ENCODE results near the gene B3GALT4. TPM values are rescaled to one million over a fixed set of nuclear protein-coding genes. Genes with fewer than 3 reads are reported as not detected.
"Not testable (repeated sequence)": the region's sequence is repeated elsewhere in the genome, so short reads cannot be mapped to it uniquely, and the experiment has no call there.

The B3GALT4 gene
- polyA plus RNA-seq, 4 donors, result 4.1 to 5.2 (median 4.9) TPM

DNA sequence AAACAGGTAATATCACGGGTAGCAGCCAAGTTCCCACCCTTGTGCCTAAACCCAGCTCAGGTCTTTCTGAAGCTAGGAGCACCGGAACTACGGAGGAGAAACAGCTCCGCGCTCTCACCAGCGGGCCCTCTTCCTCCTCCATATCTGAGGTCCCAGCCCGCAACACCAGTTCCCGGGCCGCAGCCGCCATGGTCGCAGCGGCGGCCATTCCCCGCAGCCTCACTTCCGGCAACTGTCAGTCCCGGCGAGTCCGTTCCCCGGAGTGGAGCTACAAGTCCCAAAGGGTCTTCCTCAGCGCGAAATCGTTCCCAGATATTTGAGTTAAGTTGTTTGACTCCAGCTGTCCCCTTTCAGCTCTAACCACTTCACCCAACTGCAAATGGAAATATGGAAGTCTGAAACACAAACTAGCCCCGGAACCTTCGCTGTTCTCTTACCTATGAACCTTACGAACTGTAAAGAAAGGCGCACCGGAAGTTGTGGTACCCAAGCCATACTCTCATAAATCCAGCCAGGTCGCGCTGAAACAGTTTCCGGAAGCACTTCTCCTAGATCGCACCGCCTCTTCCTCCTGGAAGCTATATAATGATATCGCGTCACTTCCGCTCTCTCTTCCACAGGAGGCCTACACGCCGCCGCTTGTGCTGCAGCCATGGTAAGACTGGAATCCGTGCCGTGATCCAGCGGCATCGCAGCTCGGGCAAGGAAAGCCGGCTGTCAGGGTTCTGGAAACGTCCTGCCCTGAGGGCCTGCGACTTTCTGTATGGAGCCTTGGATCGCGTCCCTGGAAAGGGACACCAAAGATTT lies 5.3 kb upstream of the B3GALT4 start, which contains the start of the genes RPS18 and VPS52:
Gene RPS18 (plus strand): TSS at position 608 of the 807 bp plus-strand sequence. CDS start 45 bp downstream, at position 653.
Gene VPS52 (minus strand): TSS at position 409 of the 807 bp plus-strand sequence. CDS start 201 bp downstream, at position 208.
- peak; percentile 95 to 100 (median 98) for DNase-seq (ENCODE audit: low read depth in 4 of 4, low spot score in 2 of 4)

DNA sequence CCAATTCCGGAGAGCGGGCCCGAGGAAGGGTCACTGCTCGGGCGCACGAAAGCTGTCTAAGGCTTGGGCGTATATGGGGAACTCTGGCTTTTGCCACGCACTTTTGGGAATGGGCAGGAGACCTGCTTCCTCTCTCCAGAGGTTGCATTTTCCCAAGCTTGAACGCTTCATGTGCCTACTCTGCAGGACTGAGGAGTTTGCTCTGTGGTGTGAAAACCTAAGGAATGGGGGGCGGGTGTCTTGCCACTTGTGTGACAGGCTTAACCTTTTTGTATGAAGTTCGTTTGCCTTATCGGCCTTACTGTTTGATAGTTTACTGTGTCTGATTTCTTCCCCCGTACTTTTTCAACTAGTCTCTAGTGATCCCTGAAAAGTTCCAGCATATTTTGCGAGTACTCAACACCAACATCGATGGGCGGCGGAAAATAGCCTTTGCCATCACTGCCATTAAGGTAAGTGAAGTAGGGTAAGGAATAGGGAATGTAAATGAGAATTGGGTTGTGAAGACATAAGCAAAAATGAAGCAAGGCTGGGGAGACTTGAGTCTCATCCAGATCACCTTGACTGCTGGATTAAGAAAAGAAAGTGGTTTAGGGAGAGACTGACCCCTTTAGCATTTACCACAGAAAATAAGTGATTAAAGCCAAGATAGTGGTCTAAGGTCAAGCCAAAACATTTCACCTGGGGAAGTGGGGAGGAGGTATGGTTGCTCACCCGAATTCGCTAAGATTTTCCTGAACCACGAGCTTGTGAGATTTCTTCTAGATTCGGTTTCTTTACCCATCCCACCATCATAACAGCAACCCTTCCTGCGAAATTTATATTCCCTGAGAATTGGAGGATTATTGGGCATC lies 4.4 kb upstream of the B3GALT4 start:
- no peak for DNase-seq (ENCODE audit: low read depth in 4 of 4, low spot score in 2 of 4)

DNA sequence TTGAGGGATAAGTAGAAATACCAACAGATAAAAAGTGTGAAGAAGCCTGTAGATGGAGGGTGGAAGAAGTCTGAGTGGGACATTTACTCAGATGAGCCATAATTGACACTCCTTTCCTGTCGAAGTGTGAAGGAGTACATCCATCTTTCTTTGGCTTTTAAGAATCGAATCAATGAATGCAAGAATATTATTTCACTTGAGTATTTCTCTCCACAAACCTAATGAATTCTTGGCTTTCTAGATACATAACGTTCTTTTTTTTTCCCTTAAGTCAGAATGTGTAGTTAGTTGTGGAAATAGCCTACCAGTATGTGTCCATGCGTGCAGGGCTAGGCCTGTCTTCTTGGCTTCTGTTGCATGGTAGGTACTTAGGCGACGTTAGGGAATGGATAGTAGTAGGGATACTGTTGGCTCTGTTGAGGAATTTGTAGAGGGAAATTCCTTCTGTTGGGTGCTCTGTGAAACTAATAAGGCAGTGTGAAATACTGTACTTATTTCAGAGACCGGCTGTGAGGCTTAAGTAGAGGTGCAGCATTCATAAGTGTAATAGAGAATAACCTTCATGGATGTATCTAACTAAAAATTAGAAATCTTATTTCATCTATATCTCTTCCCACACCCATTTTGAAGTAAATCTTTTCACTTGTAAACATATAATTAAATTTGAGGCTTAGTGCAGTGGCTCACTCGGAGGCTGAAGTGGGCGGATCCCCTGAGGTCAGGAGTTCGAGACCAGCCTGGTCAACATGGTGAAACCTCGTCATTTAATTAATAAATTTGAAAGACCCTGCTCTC lies 3.6 kb upstream of the B3GALT4 start:
- no peak for DNase-seq (ENCODE audit: low read depth in 4 of 4, low spot score in 2 of 4)

DNA sequence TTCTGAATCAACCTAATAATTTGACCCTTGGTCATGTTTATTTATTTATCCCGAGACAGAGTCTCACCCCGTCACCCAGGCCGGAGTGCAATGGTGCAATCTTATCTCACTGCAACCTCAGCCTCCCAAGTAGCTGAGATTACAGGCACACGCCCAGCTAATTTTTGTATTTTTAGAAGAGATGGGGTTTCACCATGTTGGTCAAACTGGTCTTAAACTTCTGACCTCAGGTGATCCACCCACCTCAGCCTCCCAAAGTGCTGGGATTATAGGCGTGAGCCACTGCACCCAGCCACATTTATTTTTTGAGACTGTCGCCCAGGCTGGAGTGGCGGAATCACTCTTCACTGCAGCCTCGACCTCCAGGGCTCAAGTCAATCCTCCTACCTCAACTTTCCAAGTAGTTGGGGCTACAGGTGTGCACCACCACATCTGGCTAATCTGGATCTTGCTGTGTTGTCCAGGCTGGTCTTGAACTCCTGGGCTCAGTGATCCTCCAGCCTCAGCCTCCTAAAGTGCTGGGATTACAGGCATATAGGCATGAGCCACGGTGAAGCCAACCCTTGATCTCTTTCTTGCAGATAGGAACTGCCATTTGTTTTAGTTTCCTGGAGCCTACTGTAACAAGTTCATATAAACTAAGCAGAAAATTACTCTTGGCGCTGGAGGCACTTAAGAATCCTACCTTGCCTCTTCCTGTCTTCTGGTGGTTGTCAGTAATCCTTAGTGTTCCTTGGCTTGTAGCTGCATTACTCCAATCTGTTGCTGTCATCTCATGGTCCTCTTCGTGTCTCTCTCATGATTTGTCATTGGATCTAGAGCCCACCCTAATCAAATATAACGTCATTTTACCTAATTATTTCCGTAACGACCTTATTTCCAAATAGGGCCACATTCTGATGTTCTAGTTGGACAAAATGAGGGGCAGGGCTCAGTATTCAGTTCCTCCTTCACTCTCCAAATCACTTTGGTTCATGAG lies 2.7 kb upstream of the B3GALT4 start:
- DNase-seq (ENCODE audit: low read depth in 4 of 4, low spot score in 2 of 4), result no peak

DNA sequence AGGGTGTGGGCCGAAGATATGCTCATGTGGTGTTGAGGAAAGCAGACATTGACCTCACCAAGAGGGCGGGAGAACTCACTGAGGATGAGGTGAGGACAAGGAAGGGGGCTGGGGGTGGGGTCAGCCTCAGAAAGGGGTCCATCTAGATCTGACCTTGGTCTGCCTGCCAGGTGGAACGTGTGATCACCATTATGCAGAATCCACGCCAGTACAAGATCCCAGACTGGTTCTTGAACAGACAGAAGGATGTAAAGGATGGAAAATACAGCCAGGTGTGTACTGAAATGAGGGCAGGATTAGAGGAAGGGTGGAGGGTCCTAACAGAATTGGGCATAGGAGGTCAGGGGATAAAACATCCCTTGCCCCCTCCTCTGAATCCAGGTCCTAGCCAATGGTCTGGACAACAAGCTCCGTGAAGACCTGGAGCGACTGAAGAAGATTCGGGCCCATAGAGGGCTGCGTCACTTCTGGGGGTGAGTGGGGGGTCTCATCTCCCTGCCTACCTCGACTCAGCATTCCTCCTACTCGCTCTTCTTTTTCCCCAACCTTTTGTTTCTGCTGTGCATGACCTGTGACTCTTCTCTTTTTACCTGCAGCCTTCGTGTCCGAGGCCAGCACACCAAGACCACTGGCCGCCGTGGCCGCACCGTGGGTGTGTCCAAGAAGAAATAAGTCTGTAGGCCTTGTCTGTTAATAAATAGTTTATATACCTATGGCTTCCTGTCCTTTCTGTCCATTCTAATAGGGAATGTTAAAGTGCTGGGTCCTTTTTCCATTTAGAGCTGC lies 935 bp upstream of the B3GALT4 start:
- DNase-seq (ENCODE audit: low read depth in 4 of 4, low spot score in 2 of 4), result not testable (repeated sequence)

DNA sequence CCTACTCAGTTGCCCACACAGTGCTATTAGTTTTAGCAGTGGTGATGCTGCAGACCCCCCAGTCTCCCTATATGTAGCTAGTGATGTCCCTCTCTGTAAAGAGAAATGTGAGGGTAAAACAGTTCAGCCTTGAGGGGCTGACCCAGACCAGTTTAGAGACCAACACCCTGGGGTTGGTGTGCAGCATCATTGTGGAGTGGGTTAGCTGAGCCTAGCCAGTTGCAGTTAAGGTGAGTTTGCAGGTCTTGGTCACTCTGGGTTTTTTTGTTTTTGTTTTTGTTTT lies 401 bp upstream of the B3GALT4 start:
- no peak for DNase-seq (ENCODE audit: low read depth in 4 of 4, low spot score in 2 of 4)

DNA sequence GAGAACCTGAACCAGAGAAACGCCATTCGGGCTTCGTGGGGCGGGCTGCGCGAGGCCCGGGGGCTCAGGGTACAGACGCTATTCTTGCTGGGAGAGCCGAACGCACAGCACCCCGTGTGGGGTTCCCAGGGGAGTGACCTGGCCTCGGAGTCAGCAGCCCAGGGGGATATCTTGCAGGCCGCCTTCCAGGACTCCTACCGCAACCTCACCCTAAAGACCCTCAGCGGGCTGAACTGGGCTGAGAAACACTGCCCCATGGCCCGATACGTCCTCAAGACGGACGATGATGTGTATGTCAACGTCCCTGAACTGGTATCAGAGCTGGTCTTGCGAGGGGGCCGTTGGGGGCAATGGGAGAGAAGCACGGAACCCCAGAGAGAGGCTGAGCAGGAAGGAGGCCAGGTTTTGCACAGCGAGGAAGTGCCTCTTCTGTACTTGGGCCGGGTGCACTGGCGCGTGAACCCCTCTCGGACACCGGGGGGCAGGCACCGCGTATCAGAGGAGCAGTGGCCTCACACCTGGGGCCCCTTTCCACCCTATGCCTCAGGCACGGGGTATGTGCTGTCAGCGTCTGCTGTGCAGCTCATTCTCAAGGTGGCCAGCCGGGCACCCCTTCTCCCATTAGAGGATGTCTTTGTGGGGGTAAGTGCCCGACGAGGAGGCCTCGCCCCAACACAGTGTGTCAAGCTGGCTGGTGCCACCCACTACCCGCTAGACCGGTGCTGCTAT lies 904 bp downstream of the B3GALT4 start:
- no peak for DNase-seq (ENCODE audit: low read depth in 4 of 4, low spot score in 2 of 4)

- no peak for DNase-seq (ENCODE audit: low read depth in 4 of 4, low spot score in 2 of 4)
Measured at GRCh38 chr6:33278392-33278741, 1.4 kb downstream of the B3GALT4 start.

- DNase-seq (ENCODE audit: low read depth in 4 of 4, low spot score in 2 of 4), result no peak
Measured at GRCh38 chr6:33278810-33279209, 1.9 kb downstream of the B3GALT4 start.

- no peak for DNase-seq (ENCODE audit: low read depth in 4 of 4, low spot score in 2 of 4)
Measured at GRCh38 chr6:33279257-33279695, 2.4 kb downstream of the B3GALT4 start.

DNA sequence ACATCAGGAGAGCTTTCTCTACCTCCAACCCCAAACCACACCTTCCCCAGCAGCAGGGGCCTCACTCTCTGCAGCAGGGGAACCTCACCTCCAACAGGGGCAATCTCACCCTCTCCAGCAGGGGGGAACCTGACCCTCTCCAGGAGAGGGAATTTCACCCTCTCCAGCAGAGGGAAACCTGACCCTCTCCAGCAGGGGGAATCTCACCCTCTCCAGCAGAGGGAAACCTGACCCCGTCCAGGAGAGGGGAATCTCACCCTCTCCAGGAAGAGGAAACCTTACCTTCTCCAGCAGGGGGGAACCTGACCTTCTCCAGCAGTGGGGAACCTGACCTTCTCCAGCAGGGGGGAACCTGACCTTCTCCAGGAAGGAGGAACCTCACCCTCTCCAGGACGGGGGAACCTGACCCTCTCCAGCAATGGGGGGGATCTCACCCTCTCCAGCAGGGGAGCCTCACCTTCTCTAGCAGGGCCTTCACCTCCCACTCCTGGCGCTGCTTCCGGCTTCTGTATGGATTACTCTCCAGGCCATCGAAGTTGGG lies 3.1 kb downstream of the B3GALT4 start:
- DNase-seq (ENCODE audit: low read depth in 4 of 4, low spot score in 2 of 4), result peak in 1 of 4 donors; percentile 12

GRCh38 chr6:33280539-33280938 lies 3.6 kb downstream of the B3GALT4 start:
- DNase-seq (ENCODE audit: low read depth in 4 of 4, low spot score in 2 of 4), result no peak

- not testable (repeated sequence) for DNase-seq (ENCODE audit: low read depth in 4 of 4, low spot score in 2 of 4)
Measured at GRCh38 chr6:33285214-33285613, 8.3 kb downstream of the B3GALT4 start.

DNA sequence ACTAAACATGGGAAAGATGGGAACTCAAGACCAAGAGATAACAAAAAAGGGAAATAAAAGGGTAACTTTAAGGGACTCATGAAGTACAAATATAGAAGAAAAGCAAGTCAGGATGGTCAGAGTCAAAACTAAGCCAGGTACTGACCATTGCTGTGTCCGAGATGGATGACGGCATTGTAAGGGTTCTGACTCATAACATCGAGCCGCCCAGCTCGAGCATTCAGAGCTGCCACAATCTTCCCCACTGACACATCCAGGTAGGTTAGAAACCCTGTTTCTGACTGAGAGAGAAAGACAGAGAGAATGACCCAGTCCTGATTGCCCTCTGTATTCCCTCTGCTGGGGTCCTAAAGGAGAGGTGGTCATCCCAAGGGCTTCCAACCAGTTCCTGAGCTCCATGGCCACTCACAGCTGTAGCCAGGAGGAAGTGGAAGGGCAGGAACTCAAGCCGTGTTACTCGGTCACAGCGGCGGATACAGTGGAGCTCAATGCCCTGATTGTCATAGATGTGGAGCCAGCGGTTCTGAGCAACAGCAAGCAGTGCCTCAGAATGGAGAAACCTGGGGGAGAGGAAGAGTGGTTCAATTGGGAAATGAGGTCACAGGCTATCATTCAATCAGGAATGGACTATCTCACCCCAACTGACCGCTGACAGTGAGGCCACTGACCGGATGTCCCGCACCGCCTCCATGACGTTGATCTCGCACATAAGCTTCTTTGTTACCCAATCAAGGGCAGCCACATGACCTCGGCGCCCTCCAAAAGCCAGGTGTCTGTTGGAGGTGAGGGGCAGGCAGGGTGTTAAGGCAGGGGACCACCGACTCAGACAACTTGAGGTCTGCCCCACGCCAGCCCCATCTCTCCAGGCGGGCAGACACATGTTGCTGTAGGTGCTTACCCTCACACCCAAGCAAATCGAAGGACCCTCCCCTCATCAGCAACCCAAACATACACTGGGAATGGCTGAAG lies 10.3 kb downstream of the B3GALT4 start:
- DNase-seq (ENCODE audit: low read depth in 4 of 4, low spot score in 2 of 4), result no peak

- no peak for DNase-seq (ENCODE audit: low read depth in 4 of 4, low spot score in 2 of 4)
Measured at GRCh38 chr6:33288141-33288920, 11.4 kb downstream of the B3GALT4 start.
